ENCODE results near the gene PCARE. TPM values are rescaled to one million over a fixed set of nuclear protein-coding genes. Genes with fewer than 3 reads are reported as not detected.

The PCARE gene
- total RNA-seq, 1 donor = under 0.01 TPM

GRCh38 chr2:29021886-29022285, 52.4 kb downstream of the PCARE start:
- no peak for TF ChIP-seq CTCF (IDR thresholded peaks at IDR 0.05; ENCODE audit: insufficient read depth, low read length)
- no peak overlapping the region for H3K4me3 ChIP-seq (ENCODE audit: low read depth, low read length)
- DNase-seq (ENCODE audit: low read depth) = no peak

GRCh38 chr2:29017716-29018435, 56.4 kb downstream of the PCARE start:
- no peak for TF ChIP-seq CTCF (IDR thresholded peaks at IDR 0.05; ENCODE audit: insufficient read depth, low read length)
- no peak overlapping the region for H3K4me3 ChIP-seq (ENCODE audit: low read depth, low read length)
- DNase-seq (ENCODE audit: low read depth) = no peak

GRCh38 chr2:29016504-29016903, 57.8 kb downstream of the PCARE start:
- DNase-seq (ENCODE audit: low read depth) = no peak
- TF ChIP-seq CTCF (IDR thresholded peaks at IDR 0.05; ENCODE audit: insufficient read depth, low read length) = no peak
- no peak overlapping the region for H3K4me3 ChIP-seq (ENCODE audit: low read depth, low read length)

GRCh38 chr2:29015701-29016470, 58.4 kb downstream of the PCARE start:
- TF ChIP-seq CTCF (IDR thresholded peaks at IDR 0.05; ENCODE audit: insufficient read depth, low read length) = no peak
- H3K4me3 ChIP-seq (ENCODE audit: low read depth, low read length) = no peak overlapping the region
- DNase-seq (ENCODE audit: low read depth) = no peak

GRCh38 chr2:29014811-29015421, 59.4 kb downstream of the PCARE start:
- DNase-seq (ENCODE audit: low read depth) = peak; percentile 12
- no peak overlapping the region for H3K4me3 ChIP-seq (ENCODE audit: low read depth, low read length)
- no peak for TF ChIP-seq CTCF (IDR thresholded peaks at IDR 0.05; ENCODE audit: insufficient read depth, low read length)

GRCh38 chr2:29014331-29014730, 60.0 kb downstream of the PCARE start:
- DNase-seq (ENCODE audit: low read depth) = no peak
- H3K4me3 ChIP-seq (ENCODE audit: low read depth, low read length) = no peak overlapping the region
- TF ChIP-seq CTCF (IDR thresholded peaks at IDR 0.05; ENCODE audit: insufficient read depth, low read length) = no peak
